Measurements from ENCODE around the gene HAUS8. TPM values are rescaled to one million over a fixed set of nuclear protein-coding genes. Genes with fewer than 3 reads are reported as not detected.
"Not testable (repeated sequence)": the region's sequence is repeated elsewhere in the genome, so short reads cannot be mapped to it uniquely, and the experiment has no call there.

HAUS8 gene
- polyA plus RNA-seq, 3 donors: 2.5 to 9.3 (median 4.4) TPM

DNA sequence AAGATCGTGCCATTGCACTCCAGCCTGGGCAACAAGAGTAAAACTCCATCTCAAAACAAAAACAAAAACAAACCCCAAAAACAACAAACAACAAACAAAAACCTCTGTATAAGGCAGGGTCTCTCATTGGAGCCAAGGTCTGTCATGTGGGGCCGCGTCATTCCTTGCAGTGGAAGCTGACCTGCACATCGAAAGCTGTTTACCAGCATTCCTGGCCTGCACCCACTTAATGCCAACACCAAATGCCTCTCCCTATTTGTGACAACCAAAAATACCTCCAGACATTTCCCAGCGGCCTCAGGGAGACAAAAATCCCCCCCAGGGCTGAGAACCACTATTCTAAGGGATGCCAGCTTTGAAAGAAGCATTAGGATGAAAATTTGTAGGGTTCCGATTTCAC is 49.9 kb downstream of the HAUS8 start:
- TF ChIP-seq, protein P1, sequence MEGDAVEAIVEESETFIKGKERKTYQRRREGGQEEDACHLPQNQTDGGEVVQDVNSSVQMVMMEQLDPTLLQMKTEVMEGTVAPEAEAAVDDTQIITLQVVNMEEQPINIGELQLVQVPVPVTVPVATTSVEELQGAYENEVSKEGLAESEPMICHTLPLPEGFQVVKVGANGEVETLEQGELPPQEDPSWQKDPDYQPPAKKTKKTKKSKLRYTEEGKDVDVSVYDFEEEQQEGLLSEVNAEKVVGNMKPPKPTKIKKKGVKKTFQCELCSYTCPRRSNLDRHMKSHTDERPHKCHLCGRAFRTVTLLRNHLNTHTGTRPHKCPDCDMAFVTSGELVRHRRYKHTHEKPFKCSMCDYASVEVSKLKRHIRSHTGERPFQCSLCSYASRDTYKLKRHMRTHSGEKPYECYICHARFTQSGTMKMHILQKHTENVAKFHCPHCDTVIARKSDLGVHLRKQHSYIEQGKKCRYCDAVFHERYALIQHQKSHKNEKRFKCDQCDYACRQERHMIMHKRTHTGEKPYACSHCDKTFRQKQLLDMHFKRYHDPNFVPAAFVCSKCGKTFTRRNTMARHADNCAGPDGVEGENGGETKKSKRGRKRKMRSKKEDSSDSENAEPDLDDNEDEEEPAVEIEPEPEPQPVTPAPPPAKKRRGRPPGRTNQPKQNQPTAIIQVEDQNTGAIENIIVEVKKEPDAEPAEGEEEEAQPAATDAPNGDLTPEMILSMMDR (IDR thresholded peaks at IDR 0.05): no peak
- H3K9me3 Mint-ChIP-seq: peaks cover 12 to 22% (median 18%) of the 10 kb centered on the region in 7 donors
- peak overlapping the region in 1 of 2 donors; percentile 96 for H3K4me3 Mint-ChIP-seq
- peaks cover 49% of the 10 kb centered on the region for H3K4me1 Mint-ChIP-seq
- H3K27ac Mint-ChIP-seq: no peak overlapping the region
- intact Hi-C loops (cut with micrococcal nuclease): no loop called here
- no peak overlapping the region for H3K9ac ChIP-seq (ENCODE audit: insufficient read depth, low read length, poor library complexity, severe bottlenecking)
- no peak overlapping the region for H2AFZ ChIP-seq (ENCODE audit: insufficient read depth, low read depth, low read length, poor library complexity, severe bottlenecking)
- no peak for DNase-seq
- peak overlapping the region in 1 of 3 experiments; percentile 76 for H3K4me3 ChIP-seq (replicated peaks in 1 of 3; ENCODE audit: low read depth in 2 of 3, low read length in 3 of 3)
- WGBS (ENCODE audit: insufficient coverage): 95% methylated on average over 4 of the region's 6 CpGs
- H3K27ac ChIP-seq (ENCODE audit: low read depth in 1 of 2, low read length in 2 of 2): no peak overlapping the region
- no peaks in the 10 kb centered on the region for H4K20me1 ChIP-seq (ENCODE audit: insufficient read depth, low read length)
- H3K27me3 ChIP-seq (ENCODE audit: control insufficient read depth in 2 of 2, insufficient read depth in 2 of 2, low read length in 2 of 2): peaks cover 13 to 26% of the 10 kb centered on the region in 2 donors
- H3K36me3 ChIP-seq (replicated peaks in 1 of 2; ENCODE audit: control insufficient read depth in 1 of 2, insufficient read depth in 2 of 2, low read length in 2 of 2): no peaks in the 10 kb centered on the region
- peaks cover 41 to 56% of the 10 kb centered on the region in 2 donors for H3K4me1 ChIP-seq (ENCODE audit: control insufficient read depth in 1 of 2, insufficient read depth in 2 of 2, low read length in 2 of 2)
- H3K36me3 Mint-ChIP-seq: peaks cover 17 to 19% of the 10 kb centered on the region in 2 donors
- H3K4me2 ChIP-seq (replicated peaks; ENCODE audit: extremely low read depth, low read length, poor library complexity, severe bottlenecking): peak overlapping the region; percentile 95
- H3K9me3 ChIP-seq (replicated peaks in 1 of 2; ENCODE audit: control insufficient read depth in 1 of 2, insufficient read depth in 1 of 2, low read length in 2 of 2): peaks cover 0 to 16% of the 10 kb centered on the region in 2 donors
- peaks cover 40 to 48% (median 44%) of the 10 kb centered on the region in 3 donors for H3K27me3 Mint-ChIP-seq (ENCODE audit: low read depth in 3 of 3)
- no peaks in the 10 kb centered on the region for H3K79me2 ChIP-seq (ENCODE audit: insufficient read depth, low read length)

DNA sequence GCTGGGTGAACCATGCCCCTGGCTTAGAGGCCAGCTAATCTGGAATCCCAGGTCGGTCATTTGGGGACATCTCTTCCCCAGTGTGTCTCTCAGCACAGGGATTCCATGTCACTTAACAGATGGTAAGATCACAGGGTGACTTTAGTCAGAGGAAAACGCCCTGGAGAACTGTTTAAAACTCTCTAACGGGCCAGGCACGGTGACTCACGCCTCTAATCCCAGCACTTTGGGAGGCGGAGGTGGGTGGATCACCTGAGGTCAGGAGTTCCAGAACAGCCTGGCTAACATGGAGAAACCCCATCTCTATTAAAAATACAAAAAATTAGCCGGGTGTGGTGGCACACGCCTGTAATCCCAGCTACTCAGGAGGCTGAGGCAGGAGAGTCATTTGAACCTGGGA is 50.3 kb downstream of the HAUS8 start:
- Mint-ChIP-seq H3K9me3 (peaks cover 12 to 22% (median 19%) of the 10 kb centered on the region in 7 donors), H3K27me3 (ENCODE audit: low read depth in 3 of 3) (peaks cover 38 to 47% (median 45%) of the 10 kb centered on the region in 3 donors), H3K4me1 (peaks cover 51% of the 10 kb centered on the region), H3K27ac (peak overlapping the region in 1 of 7 donors; percentile 24), H3K4me3 (peak overlapping the region in 1 of 2 donors; percentile 96), H3K36me3 (peaks cover 17 to 19% of the 10 kb centered on the region in 2 donors)
- DNase-seq; H3K79me2 ChIP-seq (ENCODE audit: insufficient read depth, low read length); H3K9ac ChIP-seq (ENCODE audit: insufficient read depth, low read length, poor library complexity, severe bottlenecking); H3K27ac ChIP-seq (ENCODE audit: low read depth in 1 of 2, low read length in 2 of 2); H2AFZ ChIP-seq (ENCODE audit: insufficient read depth, low read depth, low read length, poor library complexity, severe bottlenecking); intact Hi-C loops (cut with micrococcal nuclease); H3K36me3 ChIP-seq (replicated peaks in 1 of 2; ENCODE audit: control insufficient read depth in 1 of 2, insufficient read depth in 2 of 2, low read length in 2 of 2); H3K4me3 ChIP-seq (replicated peaks in 1 of 3; ENCODE audit: low read depth in 2 of 3, low read length in 3 of 3); H3K4me2 ChIP-seq (replicated peaks; ENCODE audit: extremely low read depth, low read length, poor library complexity, severe bottlenecking); H4K20me1 ChIP-seq (ENCODE audit: insufficient read depth, low read length): not testable (repeated sequence)
- 97% methylated on average over 6 of the region's 8 CpGs for WGBS (ENCODE audit: insufficient coverage)
- Histone ChIP-seq H3K9me3 (replicated peaks in 1 of 2; ENCODE audit: control insufficient read depth in 1 of 2, insufficient read depth in 1 of 2, low read length in 2 of 2) (peaks cover 0 to 16% of the 10 kb centered on the region in 2 donors), H3K4me1 (ENCODE audit: control insufficient read depth in 1 of 2, insufficient read depth in 2 of 2, low read length in 2 of 2) (peaks cover 43 to 58% of the 10 kb centered on the region in 2 donors), H3K27me3 (ENCODE audit: control insufficient read depth in 2 of 2, insufficient read depth in 2 of 2, low read length in 2 of 2) (peaks cover 13 to 26% of the 10 kb centered on the region in 2 donors)
